ENCODE data around the gene TP53BP2.

Gene TP53BP2

GRCh38 chr1:223783676-223784075 is 62.1 kb downstream of the TP53BP2 start:
- Histone ChIP-seq H3K27me3 (ENCODE audit: insufficient read depth, poor library complexity, severe bottlenecking) (no peaks in the 10 kb centered on the region), H3K27ac (replicated peaks) (no peak overlapping the region), H3K4me3 (replicated peaks; ENCODE audit: insufficient read depth, low read length) (no peak overlapping the region)
- TF ChIP-seq POLR2AphosphoS5 (IDR thresholded peaks at IDR 0.05; ENCODE audit: low read depth): no peak
- TF ChIP-seq CTCF (IDR thresholded peaks at IDR 0.05; ENCODE audit: insufficient read depth, low read length): no peak
- no peak for TF ChIP-seq SPI1 (IDR thresholded peaks at IDR 0.05; ENCODE audit: borderline replicate concordance, low read depth)
- no peak for TF ChIP-seq GABPA (IDR thresholded peaks at IDR 0.05; ENCODE audit: low read depth)
- no peak for TF ChIP-seq REST (IDR thresholded peaks at IDR 0.05; ENCODE audit: insufficient replicate concordance, low read depth)
- no peak for DNase-seq (ENCODE audit: low read depth in 1 of 2, low spot score in 1 of 2)

- no peaks in the 10 kb centered on the region for H3K27me3 ChIP-seq (ENCODE audit: insufficient read depth, poor library complexity, severe bottlenecking)
- no peak overlapping the region for H3K4me3 ChIP-seq (replicated peaks; ENCODE audit: insufficient read depth, low read length)
- TF ChIP-seq GABPA (IDR thresholded peaks at IDR 0.05; ENCODE audit: low read depth) (no peak), REST (IDR thresholded peaks at IDR 0.05; ENCODE audit: insufficient replicate concordance, low read depth) (no peak), CTCF (IDR thresholded peaks at IDR 0.05; ENCODE audit: insufficient read depth, low read length) (no peak), POLR2AphosphoS5 (IDR thresholded peaks at IDR 0.05; ENCODE audit: low read depth) (no peak), SPI1 (IDR thresholded peaks at IDR 0.05; ENCODE audit: borderline replicate concordance, low read depth) (no peak)
- no peak overlapping the region for H3K27ac ChIP-seq (replicated peaks)
- DNase-seq (ENCODE audit: low read depth in 1 of 2, low spot score in 1 of 2): no peak
Measured at GRCh38 chr1:223780949-223781348, 64.8 kb downstream of the TP53BP2 start.

GRCh38 chr1:223780318-223780717 is 65.4 kb downstream of the TP53BP2 start:
- no peak for DNase-seq (ENCODE audit: low read depth in 1 of 2, low spot score in 1 of 2)
- no peaks in the 10 kb centered on the region for H3K27me3 ChIP-seq (ENCODE audit: insufficient read depth, poor library complexity, severe bottlenecking)
- no peak overlapping the region for H3K4me3 ChIP-seq (replicated peaks; ENCODE audit: insufficient read depth, low read length)
- H3K27ac ChIP-seq (replicated peaks): no peak overlapping the region
- TF ChIP-seq POLR2AphosphoS5 (IDR thresholded peaks at IDR 0.05; ENCODE audit: low read depth): no peak
- no peak for TF ChIP-seq REST (IDR thresholded peaks at IDR 0.05; ENCODE audit: insufficient replicate concordance, low read depth)
- TF ChIP-seq CTCF (IDR thresholded peaks at IDR 0.05; ENCODE audit: insufficient read depth, low read length): no peak
- no peak for TF ChIP-seq SPI1 (IDR thresholded peaks at IDR 0.05; ENCODE audit: borderline replicate concordance, low read depth)
- no peak for TF ChIP-seq GABPA (IDR thresholded peaks at IDR 0.05; ENCODE audit: low read depth)
